Tibial nerve (tissue), 4 donors: ENCODE data around the gene ADAP1.

ENCODE experiments used
- CTCF ChIP-seq, 5 experiments: fragments of 200-600 bp in 3 of 5; fragments of 450-650 bp in 2 of 5; sonication (generic) in 3 of 5; IDR thresholded peaks; one replicate each; pipeline ENCODE4 v1.5.1; 2016 to 2019; ENCODE audit warnings: antibody characterized with exemption in 5 of 5, mild to moderate bottlenecking in 3 of 5, moderate library complexity in 2 of 5
- EP300 ChIP-seq, 2 donors: sonication (generic); formaldehyde crosslinking; IDR thresholded peaks; one replicate each; pipeline ENCODE4 v1.6.1; 2017; ENCODE audit warnings: antibody characterized with exemption in 2 of 2, mild to moderate bottlenecking in 1 of 2
- POLR2A ChIP-seq, 2 donors: fragments of 450-650 bp; IDR thresholded peaks; one replicate each; pipeline ENCODE4 v1.6.1; 2017; ENCODE audit warnings: antibody characterized with exemption in 2 of 2, mild to moderate bottlenecking in 2 of 2, moderate library complexity in 2 of 2

GRCh38 chr7:918118-918425, 36.4 kb downstream of the ADAP1 start:
- TF ChIP-seq CTCF (IDR thresholded peaks at IDR 0.05) (no peak), EP300 (IDR thresholded peaks at IDR 0.05) (no peak), POLR2A (IDR thresholded peaks at IDR 0.05) (no peak)
